GM23338 (cell line): Measurements from ENCODE around the gene TUFT1. TPM values are rescaled to one million over a fixed set of nuclear protein-coding genes. Genes with fewer than 3 reads are reported as not detected.

Source experiments
- ATAC-seq: fragments of 200-7000 bp; cut with Tn5 transposase; 3 replicates; pipeline ENCODE4 v1.9.1; 2020
- DNase-seq: peaks from one replicate; pipeline ENCODE4 v3.0.0-alpha.2; 2015; ENCODE audit warnings: low spot score
- H2AFZ ChIP-seq: fragments of 200-600 bp; sonication (generic); 2 replicates; pipeline ENCODE4 v1.8.0; 2016; ENCODE audit warnings: antibody characterized with exemption, mild to moderate bottlenecking, moderate library complexity
- H3F3A ChIP-seq: fragments of 200-600 bp; sonication (generic); replicated peaks from 2 replicates; pipeline ENCODE4 v1.8.0; 2017; ENCODE audit warnings: antibody characterized with exemption, mixed run types, low read depth
- H3K27ac ChIP-seq: fragments of 200-600 bp; sonication (generic); 2 replicates; pipeline ENCODE4 v1.6.1; 2016; ENCODE audit warnings: low read depth
- H3K27me3 ChIP-seq: fragments of 200-600 bp; sonication (generic); 2 replicates; pipeline ENCODE4 v1.8.0; 2016; ENCODE audit warnings: mild to moderate bottlenecking, mixed run types, moderate library complexity; ENCODE audit not compliant: insufficient read depth
- H3K36me3 ChIP-seq: fragments of 200-600 bp; sonication (generic); 2 replicates; pipeline ENCODE4 v1.8.0; 2016; ENCODE audit warnings: mild to moderate bottlenecking; ENCODE audit not compliant: insufficient read depth
- H3K4me1 ChIP-seq: fragments of 200-600 bp; sonication (generic); 2 replicates; pipeline ENCODE4 v1.8.0; 2016; ENCODE audit warnings: mild to moderate bottlenecking, moderate library complexity; ENCODE audit not compliant: insufficient read depth
- H3K4me2 ChIP-seq: fragments of 200-600 bp; sonication (generic); 2 replicates; pipeline ENCODE4 v1.7.1; 2017; ENCODE audit warnings: mixed run types
- H3K4me3 ChIP-seq: fragments of 200-600 bp; sonication (generic); 2 replicates; pipeline ENCODE4 v1.6.1; 2016; ENCODE audit warnings: mixed run types
- H3K79me2 ChIP-seq: fragments of 200-600 bp; sonication (generic); replicated peaks from 2 replicates; pipeline ENCODE4 v1.8.0; 2017; ENCODE audit warnings: mild to moderate bottlenecking; ENCODE audit not compliant: insufficient read depth
- H3K9me2 ChIP-seq: fragments of 200-600 bp; sonication (generic); 2 replicates; pipeline ENCODE4 v1.8.0; 2017; ENCODE audit not compliant: insufficient read depth
- H4K20me1 ChIP-seq: fragments of 200-600 bp; sonication (generic); replicated peaks from 2 replicates; pipeline ENCODE4 v1.8.0; 2017; ENCODE audit warnings: mild to moderate bottlenecking; ENCODE audit not compliant: insufficient read depth
- H3K27ac Mint-ChIP-seq: 2 replicates; pipeline ENCODE4 v1.8.0; 2020; ENCODE audit warnings: inconsistent platforms, mild to moderate bottlenecking, moderate library complexity, mixed read lengths
- H3K27me3 Mint-ChIP-seq: 3 replicates; pipeline ENCODE4 v1.8.0; 2022; ENCODE audit warnings: low read depth, mild to moderate bottlenecking, moderate library complexity, mixed read lengths, inconsistent platforms; ENCODE audit not compliant: insufficient read depth, poor library complexity
- H3K36me3 Mint-ChIP-seq: 3 replicates; pipeline ENCODE4 v1.8.0; 2021; ENCODE audit warnings: low read depth, mild to moderate bottlenecking, inconsistent platforms, moderate library complexity, mixed read lengths
- H3K4me1 Mint-ChIP-seq: 3 replicates; pipeline ENCODE4 v1.8.0; 2020; ENCODE audit warnings: mild to moderate bottlenecking, inconsistent platforms, mixed read lengths
- H3K4me3 Mint-ChIP-seq: 3 replicates; pipeline ENCODE4 v1.8.0; 2021; ENCODE audit warnings: moderate library complexity, mild to moderate bottlenecking, inconsistent platforms, mixed read lengths
- H3K9me3 Mint-ChIP-seq: 3 replicates; pipeline ENCODE4 v1.8.0; 2020; ENCODE audit warnings: moderate library complexity, mild to moderate bottlenecking, inconsistent platforms, mixed read lengths
- JUNB ChIP-seq: IDR thresholded peaks from one replicate; pipeline ENCODE4 v1.6.1; 2016; ENCODE audit warnings: antibody characterized with exemption; ENCODE audit not compliant: unreplicated experiment
- NANOG ChIP-seq: IDR thresholded peaks from 2 replicates; pipeline ENCODE4 v1.6.1; 2016; ENCODE audit warnings: antibody characterized with exemption, borderline replicate concordance
- ZNF114 ChIP-seq: fragments of 250-450 bp; sonication (Bioruptor Pico); IDR thresholded peaks from 2 replicates; pipeline ENCODE4 v1.5.0; 2020; ENCODE audit warnings: mild to moderate bottlenecking, moderate library complexity
- ZNF331 ChIP-seq: fragments of 250-450 bp; sonication (Bioruptor Pico); IDR thresholded peaks from 2 replicates; pipeline ENCODE4 v1.5.0; 2020; ENCODE audit warnings: low read depth, mild to moderate bottlenecking, moderate library complexity
- polyA plus RNA-seq: library from polyadenylated mRNA; unstranded; fragments of >200 nt; fragmentation: Nextera tagmentation; extraction: Ambion mirVana; gene quantifications from 2 replicates; pipeline ENCODE4 v1.2.1, GENCODE V29; 2016
- total RNA-seq: library from RNA; depleted of rRNA; stranded (reverse); fragments of >200 nt; shearing (Covaris generic); gene quantifications from 2 replicates; pipeline ENCODE4 v1.2.3, GENCODE V29; 2014
- TF ChIP-seq, protein P1 (sequence below): IDR thresholded peaks from 2 replicates; pipeline ENCODE4 v1.6.1; 2016; ENCODE audit warnings: antibody characterized with exemption
- TF ChIP-seq, protein P2 (sequence below): IDR thresholded peaks from one replicate; pipeline ENCODE4 v1.6.1; 2018; ENCODE audit warnings: antibody characterized with exemption; ENCODE audit not compliant: unreplicated experiment

The TUFT1 gene
- total and polyA plus RNA-seq, 2 experiments from 2014 or later: 6.0 to 11.9 TPM

DNA sequence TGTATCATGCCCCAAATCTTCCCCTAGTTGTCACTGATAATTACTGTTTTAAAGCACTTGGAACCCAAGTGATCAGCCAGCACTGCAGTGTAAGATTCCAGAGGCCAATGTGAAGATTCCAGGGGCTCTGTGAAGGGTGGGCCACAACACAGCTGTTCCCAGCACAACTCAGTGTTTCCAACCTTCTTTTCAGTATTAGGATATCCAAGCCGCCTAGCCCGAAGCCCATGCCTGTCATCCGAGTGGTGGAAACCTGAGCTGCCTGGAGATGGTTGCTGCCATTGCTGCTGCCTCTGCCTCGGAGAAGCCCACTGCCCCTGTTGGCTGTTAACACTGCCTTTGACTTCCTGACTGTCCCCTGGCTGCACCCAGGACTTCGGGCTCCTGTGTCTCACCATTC lies 41.3 kb downstream of the TUFT1 start:
- no peak overlapping the region for H3K27ac Mint-ChIP-seq
- H3K79me2 ChIP-seq: no peaks in the 10 kb centered on the region
- no peak overlapping the region for H2AFZ ChIP-seq
- no peaks in the 10 kb centered on the region for H3K9me3 Mint-ChIP-seq
- H3K4me3 ChIP-seq: no peak overlapping the region
- no peak for DNase-seq
- H3K4me1 ChIP-seq: no peaks in the 10 kb centered on the region
- H3F3A ChIP-seq: no peaks in the 10 kb centered on the region
- H3K27me3 ChIP-seq: no peaks in the 10 kb centered on the region
- H3K4me3 Mint-ChIP-seq: no peak overlapping the region
- no peaks in the 10 kb centered on the region for H3K9me2 ChIP-seq
- peaks cover 6% of the 10 kb centered on the region; the same call in 1 of the 2 replicates for H3K36me3 ChIP-seq
- no peak for ATAC-seq
- no peak for TF ChIP-seq ZNF114 (CRISPR knock-in tag)
- no peak overlapping the region for H3K27ac ChIP-seq
- no peaks in the 10 kb centered on the region for H4K20me1 ChIP-seq
- peaks cover 8% of the 10 kb centered on the region; the same call in 1 of the 3 replicates for H3K36me3 Mint-ChIP-seq
- H3K27me3 Mint-ChIP-seq: peaks cover 2% of the 10 kb centered on the region
- peaks cover 10% of the 10 kb centered on the region; the same call in 2 of the 3 replicates for H3K4me1 Mint-ChIP-seq
- H3K4me2 ChIP-seq: no peak overlapping the region

DNA sequence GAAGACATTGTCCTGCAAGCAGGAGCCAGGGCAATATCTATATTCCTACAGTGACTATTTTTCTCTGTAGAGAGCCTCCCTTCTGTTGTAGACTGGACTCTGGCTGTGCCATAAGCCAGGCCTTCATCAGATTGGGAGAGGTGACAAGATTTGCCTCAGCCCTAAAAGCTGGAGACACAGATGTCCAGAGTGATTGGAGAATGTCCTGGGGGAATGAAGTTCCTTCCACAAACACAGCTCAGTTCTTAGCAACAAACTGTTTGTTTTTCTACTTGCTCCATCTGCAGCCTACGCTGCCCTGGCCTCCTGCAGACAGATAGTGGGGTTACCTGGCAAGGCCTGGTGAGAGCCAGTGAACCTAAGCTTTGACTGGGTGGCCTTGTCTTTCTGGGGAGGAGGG lies 41.8 kb downstream of the TUFT1 start:
- Histone ChIP-seq H3K4me2 (no peak overlapping the region), H3K4me3 (no peak overlapping the region), H3K27me3 (no peaks in the 10 kb centered on the region), H3K4me1 (no peaks in the 10 kb centered on the region), H3K27ac (no peak overlapping the region), H3K36me3 (peaks cover 6% of the 10 kb centered on the region; the same call in 1 of the 2 replicates), H3K79me2 (no peaks in the 10 kb centered on the region), H3F3A (no peaks in the 10 kb centered on the region), H4K20me1 (no peaks in the 10 kb centered on the region), H2AFZ (no peak overlapping the region), H3K9me2 (no peaks in the 10 kb centered on the region)
- peaks cover 8% of the 10 kb centered on the region; the same call in 1 of the 3 replicates for H3K36me3 Mint-ChIP-seq
- no peaks in the 10 kb centered on the region for H3K9me3 Mint-ChIP-seq
- ATAC-seq: no peak
- H3K4me3 Mint-ChIP-seq: no peak overlapping the region
- TF ChIP-seq NANOG (no peak), ZNF331 (no peak), JUNB (no peak)
- TF ChIP-seq, protein P1, sequence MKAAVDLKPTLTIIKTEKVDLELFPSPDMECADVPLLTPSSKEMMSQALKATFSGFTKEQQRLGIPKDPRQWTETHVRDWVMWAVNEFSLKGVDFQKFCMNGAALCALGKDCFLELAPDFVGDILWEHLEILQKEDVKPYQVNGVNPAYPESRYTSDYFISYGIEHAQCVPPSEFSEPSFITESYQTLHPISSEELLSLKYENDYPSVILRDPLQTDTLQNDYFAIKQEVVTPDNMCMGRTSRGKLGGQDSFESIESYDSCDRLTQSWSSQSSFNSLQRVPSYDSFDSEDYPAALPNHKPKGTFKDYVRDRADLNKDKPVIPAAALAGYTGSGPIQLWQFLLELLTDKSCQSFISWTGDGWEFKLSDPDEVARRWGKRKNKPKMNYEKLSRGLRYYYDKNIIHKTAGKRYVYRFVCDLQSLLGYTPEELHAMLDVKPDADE: no peak
- TF ChIP-seq, protein P2, sequence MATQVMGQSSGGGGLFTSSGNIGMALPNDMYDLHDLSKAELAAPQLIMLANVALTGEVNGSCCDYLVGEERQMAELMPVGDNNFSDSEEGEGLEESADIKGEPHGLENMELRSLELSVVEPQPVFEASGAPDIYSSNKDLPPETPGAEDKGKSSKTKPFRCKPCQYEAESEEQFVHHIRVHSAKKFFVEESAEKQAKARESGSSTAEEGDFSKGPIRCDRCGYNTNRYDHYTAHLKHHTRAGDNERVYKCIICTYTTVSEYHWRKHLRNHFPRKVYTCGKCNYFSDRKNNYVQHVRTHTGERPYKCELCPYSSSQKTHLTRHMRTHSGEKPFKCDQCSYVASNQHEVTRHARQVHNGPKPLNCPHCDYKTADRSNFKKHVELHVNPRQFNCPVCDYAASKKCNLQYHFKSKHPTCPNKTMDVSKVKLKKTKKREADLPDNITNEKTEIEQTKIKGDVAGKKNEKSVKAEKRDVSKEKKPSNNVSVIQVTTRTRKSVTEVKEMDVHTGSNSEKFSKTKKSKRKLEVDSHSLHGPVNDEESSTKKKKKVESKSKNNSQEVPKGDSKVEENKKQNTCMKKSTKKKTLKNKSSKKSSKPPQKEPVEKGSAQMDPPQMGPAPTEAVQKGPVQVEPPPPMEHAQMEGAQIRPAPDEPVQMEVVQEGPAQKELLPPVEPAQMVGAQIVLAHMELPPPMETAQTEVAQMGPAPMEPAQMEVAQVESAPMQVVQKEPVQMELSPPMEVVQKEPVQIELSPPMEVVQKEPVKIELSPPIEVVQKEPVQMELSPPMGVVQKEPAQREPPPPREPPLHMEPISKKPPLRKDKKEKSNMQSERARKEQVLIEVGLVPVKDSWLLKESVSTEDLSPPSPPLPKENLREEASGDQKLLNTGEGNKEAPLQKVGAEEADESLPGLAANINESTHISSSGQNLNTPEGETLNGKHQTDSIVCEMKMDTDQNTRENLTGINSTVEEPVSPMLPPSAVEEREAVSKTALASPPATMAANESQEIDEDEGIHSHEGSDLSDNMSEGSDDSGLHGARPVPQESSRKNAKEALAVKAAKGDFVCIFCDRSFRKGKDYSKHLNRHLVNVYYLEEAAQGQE: no peak
- H3K27ac Mint-ChIP-seq: no peak overlapping the region
- no peak for DNase-seq
- peaks cover 9% of the 10 kb centered on the region; the same call in 2 of the 3 replicates for H3K4me1 Mint-ChIP-seq
- peaks cover 2% of the 10 kb centered on the region for H3K27me3 Mint-ChIP-seq
